Activated T-cell treated with anti-CD3 and anti-CD28 coated beads, Interleukin-2, amount 50 U/mL, for 4 hours (primary cell): ENCODE results near the gene ZNF668. TPM values are rescaled to one million over a fixed set of nuclear protein-coding genes. Genes with fewer than 3 reads are reported as not detected.
"Not testable (repeated sequence)": the region's sequence is repeated elsewhere in the genome, so short reads cannot be mapped to it uniquely, and the experiment has no call there.

Experiments used
- ATAC-seq, 2 donors: fragments of 200-7000 bp; cut with Tn5 transposase; one replicate each; pipeline ENCODE4 v1.10.0; 2021
- DNase-seq: peaks from one replicate; pipeline ENCODE4 v3.0.0-alpha.2; 2020
- H3K27me3 Mint-ChIP-seq: one replicate; pipeline ENCODE4 v1.8.0; 2021; ENCODE audit warnings: low read depth, mixed read lengths
- H3K36me3 Mint-ChIP-seq: one replicate; pipeline ENCODE4 v1.8.0; 2022; ENCODE audit warnings: mixed read lengths; ENCODE audit not compliant: insufficient read depth
- H3K4me1 Mint-ChIP-seq: one replicate; pipeline ENCODE4 v1.8.0; 2021; ENCODE audit warnings: low read depth, mixed read lengths
- H3K4me3 Mint-ChIP-seq: one replicate; pipeline ENCODE4 v1.8.0; 2021; ENCODE audit warnings: mild to moderate bottlenecking, moderate library complexity, mixed read lengths
- H3K9me3 Mint-ChIP-seq: one replicate; pipeline ENCODE4 v1.8.0; 2021; ENCODE audit warnings: mixed read lengths
- total RNA-seq, 3 donors: library from RNA; stranded (reverse); gene quantifications; one replicate each; pipeline ENCODE4 v1.2.1, GENCODE V29; 2021

ZNF668 gene
- total RNA-seq, 3 donors from 2014 or later, result 18.1 to 19.4 (median 19.2) TPM

DNA sequence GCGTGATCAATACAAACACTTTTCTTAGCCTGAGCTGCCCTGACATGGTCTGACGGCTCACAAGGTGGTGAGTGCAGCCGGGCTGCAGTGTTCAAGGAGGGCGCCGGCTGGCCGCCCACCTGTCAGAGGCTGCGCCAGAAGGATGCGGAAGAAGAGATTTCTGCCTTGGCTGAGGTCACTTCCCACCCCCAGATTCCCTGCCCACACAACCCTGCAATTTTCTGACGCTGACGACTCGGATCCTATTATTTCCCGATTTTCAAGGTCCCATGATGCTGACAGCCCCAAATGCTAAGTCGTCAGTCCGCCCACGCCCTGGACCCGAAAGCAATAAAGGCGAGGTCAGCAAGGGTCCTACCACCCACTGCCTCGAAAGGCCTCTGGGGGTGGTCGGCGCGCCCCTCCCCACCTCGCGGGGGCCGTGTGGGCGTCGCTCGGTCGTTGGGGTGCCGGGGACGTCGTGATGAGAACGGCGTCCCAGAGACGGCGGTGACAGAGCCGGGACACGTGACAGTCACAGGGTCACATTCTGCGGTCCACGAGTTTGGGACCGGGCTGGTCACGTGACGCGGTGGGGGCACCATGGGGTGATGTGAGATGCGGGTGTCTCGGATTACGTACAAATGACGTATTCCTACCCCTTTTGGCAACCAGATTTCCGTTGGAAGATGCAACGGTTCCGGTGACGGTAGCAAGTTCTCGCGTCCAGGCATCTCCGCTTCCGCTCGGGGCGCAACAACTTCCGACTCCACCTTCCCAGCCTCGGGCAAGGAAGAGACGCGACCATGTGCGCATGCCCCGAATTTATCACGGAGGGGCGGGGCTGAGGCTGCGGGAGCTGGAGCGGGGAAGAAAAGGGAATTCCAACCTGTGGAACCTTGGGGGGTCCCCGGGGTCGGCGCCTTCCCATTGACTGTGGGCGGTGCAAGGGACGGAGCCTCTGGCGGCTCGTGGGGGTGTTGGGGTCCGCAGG, 41.0 kb downstream of the ZNF668 start, which contains the start of gene STX4:
TSS of gene STX4 (plus strand) at position 823 of the 973 bp plus-strand sequence. CDS start 248 bp downstream, outside the sequence.
- ATAC-seq, result peak; percentile 84
- no peaks in the 10 kb centered on the region for H3K9me3 Mint-ChIP-seq
- H3K27me3 Mint-ChIP-seq, result no peaks in the 10 kb centered on the region

DNA sequence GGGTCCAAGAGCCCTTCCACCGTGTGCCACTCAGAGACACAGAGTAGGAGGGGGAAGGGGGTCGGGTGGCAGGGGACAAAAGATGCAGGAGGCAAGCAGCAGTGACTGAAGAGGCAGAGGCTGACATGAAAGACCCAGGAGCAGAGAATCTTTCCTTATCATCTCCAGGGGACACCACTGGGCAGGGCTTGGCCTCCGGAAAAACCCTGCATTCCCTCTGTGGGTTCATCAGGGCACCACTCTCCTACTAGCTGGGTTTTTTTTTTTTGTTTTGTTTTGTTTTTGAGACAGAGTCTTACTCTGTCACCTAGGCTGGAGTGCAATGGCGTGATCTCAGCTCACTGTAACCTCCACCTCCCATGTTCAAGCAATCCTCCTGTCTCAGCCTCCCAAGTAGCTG, 42.8 kb downstream of the ZNF668 start:
- no peaks in the 10 kb centered on the region for H3K9me3 Mint-ChIP-seq
- peaks cover 5% of the 10 kb centered on the region for H3K36me3 Mint-ChIP-seq
- H3K4me3 Mint-ChIP-seq, result no peak overlapping the region
- no peaks in the 10 kb centered on the region for H3K27me3 Mint-ChIP-seq
- DNase-seq (no peak), ATAC-seq (no peak)
- H3K4me1 Mint-ChIP-seq, result peaks cover 21% of the 10 kb centered on the region

More for the DNA sequence above, 41.0 kb downstream of the ZNF668 start, which contains the start of gene STX4:
- peaks cover 11% of the 10 kb centered on the region for H3K36me3 Mint-ChIP-seq
- DNase-seq, result peak; percentile 95
- peaks cover 23% of the 10 kb centered on the region for H3K4me1 Mint-ChIP-seq
- peak within 1 kb of the TSS; percentile 95 for H3K4me3 Mint-ChIP-seq

DNA sequence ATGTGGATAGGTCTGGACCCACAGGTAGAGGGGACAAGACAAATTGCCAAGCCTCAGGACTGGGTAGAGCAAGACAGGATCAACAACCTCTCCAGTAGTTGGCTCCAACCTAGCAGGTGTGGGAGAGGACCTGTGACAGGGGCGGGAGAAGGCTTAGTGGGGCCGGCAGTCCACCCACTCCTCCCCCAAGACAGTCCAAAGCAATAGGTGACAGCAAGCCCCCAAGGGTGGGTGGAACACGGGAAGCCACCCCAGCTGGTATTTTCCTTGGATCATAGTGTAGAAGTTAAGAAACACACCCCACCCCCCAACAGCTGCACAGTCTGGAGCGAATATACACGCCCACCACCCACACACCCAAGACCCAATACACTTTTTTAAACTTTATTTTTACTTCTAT, 44.8 kb downstream of the ZNF668 start:
- peaks cover 1% of the 10 kb centered on the region for H3K36me3 Mint-ChIP-seq
- no peak for DNase-seq
- H3K27me3 Mint-ChIP-seq, result no peaks in the 10 kb centered on the region
- H3K9me3 Mint-ChIP-seq, result no peaks in the 10 kb centered on the region
- ATAC-seq, result no peak
- H3K4me1 Mint-ChIP-seq, result peaks cover 10% of the 10 kb centered on the region
- H3K4me3 Mint-ChIP-seq, result no peak overlapping the region

DNA sequence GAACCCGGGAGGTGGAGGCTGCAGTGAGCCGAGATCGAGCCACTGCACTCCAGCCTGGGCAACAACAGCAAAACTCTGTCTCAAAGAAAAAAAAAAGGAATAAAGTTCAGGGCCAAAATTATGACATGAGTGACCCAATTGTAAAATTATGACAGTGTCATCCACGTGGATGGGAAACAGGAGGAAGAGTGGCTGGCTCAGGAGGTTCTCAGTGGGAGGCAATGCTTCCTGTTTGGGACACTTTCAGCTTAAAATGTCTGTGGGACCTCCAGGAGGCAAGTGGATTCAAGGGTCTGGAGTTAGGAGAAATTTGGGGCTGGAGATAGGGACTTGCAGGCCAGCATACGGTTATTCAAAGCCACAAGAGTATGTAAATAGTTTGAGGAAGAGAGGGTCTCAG, 48.7 kb downstream of the ZNF668 start:
- no peaks in the 10 kb centered on the region for H3K9me3 Mint-ChIP-seq
- no peaks in the 10 kb centered on the region for H3K36me3 Mint-ChIP-seq
- H3K4me3 Mint-ChIP-seq, result no peak overlapping the region
- H3K4me1 Mint-ChIP-seq, result no peaks in the 10 kb centered on the region
- ATAC-seq (no peak), DNase-seq (no peak)
- H3K27me3 Mint-ChIP-seq, result no peaks in the 10 kb centered on the region

DNA sequence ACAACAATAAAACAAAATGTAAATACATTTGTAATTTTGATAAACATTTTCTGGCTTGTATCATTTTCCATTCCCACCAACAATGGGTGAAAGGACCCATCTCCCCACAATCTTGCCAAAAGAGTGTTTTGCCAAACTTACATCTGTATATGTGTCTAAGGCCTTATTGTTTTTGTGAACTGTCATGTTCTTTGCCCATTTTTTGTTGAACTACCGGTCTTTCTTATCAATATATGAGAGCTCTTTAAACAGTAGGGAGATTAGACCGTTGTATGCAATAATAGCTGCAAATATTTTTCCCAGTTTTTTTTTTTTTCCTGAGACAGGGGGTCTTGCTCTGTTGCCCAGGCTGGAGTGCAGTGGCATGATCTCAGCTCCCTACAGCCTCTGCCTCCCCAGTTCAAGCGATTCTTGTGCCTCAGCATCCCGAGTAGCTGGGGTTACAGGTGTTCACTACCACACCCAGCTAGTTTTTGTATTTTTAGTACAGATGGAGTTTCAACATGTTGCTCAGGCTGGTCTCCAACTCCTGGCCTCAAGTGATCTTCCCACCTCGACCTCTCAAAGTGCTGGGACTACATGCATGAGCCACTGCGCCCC, 50.3 kb downstream of the ZNF668 start:
- no peaks in the 10 kb centered on the region for H3K27me3 Mint-ChIP-seq
- H3K4me1 Mint-ChIP-seq, result no peaks in the 10 kb centered on the region
- no peaks in the 10 kb centered on the region for H3K36me3 Mint-ChIP-seq
- H3K9me3 Mint-ChIP-seq, result no peaks in the 10 kb centered on the region
- DNase-seq, result no peak
- no peak overlapping the region for H3K4me3 Mint-ChIP-seq
- ATAC-seq, result no peak

DNA sequence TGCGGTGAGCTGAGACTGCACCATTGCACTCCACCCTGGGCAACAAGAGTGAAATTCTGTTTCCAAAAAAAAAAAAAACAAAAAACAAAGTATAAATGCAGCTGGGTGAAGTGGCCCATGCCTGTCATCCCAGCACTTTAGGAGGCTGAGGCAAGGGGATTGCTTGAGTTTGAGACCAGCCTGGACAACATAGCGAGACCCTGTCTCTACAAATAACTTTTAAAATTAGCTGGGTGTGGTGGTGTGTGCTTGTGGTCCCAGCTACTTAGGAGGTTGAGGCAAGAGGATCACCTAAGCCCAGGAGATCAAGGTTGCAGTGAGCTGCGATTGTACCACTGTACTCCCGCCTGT, 50.8 kb downstream of the ZNF668 start:
- no peak for DNase-seq
- H3K4me3 Mint-ChIP-seq, result no peak overlapping the region
- H3K9me3 Mint-ChIP-seq, result no peaks in the 10 kb centered on the region
- no peaks in the 10 kb centered on the region for H3K36me3 Mint-ChIP-seq
- ATAC-seq, result no peak
- peaks cover 2% of the 10 kb centered on the region for H3K27me3 Mint-ChIP-seq
- no peaks in the 10 kb centered on the region for H3K4me1 Mint-ChIP-seq

DNA sequence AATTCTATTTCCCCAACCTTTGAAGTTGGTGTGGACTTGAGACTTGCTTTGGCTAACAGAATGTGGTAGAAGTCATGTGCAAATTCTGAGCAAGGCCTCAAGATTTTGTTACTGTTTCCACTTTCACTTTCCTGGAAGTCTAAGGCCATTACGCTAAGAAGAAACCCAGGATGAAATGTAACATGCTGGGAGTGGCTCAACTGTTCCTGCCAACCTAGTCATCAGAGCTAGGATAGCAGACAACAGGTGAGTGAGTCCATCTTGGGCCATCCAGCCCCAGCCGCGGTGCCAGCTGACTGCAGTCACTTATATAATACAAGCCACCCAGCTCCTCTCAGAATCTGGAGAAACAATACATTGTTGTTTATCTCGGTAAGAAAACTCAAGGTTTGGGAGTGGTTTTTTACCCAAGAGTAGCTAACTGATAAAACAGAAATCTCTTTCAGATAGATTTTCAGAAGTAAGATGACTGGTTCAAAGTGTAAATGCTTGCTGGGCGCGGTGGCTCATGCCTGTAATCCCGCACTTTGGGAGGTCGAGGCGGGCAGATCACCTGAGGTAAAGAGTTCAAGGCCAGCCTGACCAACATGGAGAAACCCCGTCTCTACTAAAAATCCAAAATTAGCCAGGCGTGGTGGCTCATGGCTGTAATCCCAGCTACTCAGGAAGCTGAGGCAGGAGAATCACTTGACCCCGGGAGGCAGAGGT, 51.3 kb downstream of the ZNF668 start:
- Mint-ChIP-seq H3K27me3 (peaks cover 3% of the 10 kb centered on the region), H3K4me1 (no peaks in the 10 kb centered on the region), H3K9me3 (no peaks in the 10 kb centered on the region), H3K4me3 (no peak overlapping the region), H3K36me3 (no peaks in the 10 kb centered on the region)
- no peak for ATAC-seq
- DNase-seq, result no peak

DNA sequence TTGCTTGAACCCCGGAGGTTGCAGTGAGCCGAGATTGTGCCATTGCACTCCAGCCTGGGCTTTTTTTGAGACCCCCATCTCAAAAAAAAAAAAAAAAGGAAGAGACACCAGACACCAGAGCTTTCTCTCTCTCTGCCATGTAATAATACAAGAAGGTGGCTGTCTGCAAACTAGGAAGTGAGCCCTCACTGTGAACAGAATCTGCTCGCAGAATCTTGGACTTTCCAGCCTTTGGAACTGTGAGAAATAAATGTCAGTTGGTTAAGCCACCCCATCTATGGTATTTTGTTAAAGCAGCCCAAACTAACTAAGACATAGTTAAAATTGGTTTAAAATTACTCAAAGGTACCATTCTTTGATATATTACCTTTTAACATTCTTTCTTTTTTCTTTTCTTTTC, 53.5 kb downstream of the ZNF668 start:
- Mint-ChIP-seq H3K4me3 (no peak overlapping the region), H3K4me1 (no peaks in the 10 kb centered on the region), H3K27me3 (peaks cover 6% of the 10 kb centered on the region), H3K9me3 (no peaks in the 10 kb centered on the region), H3K36me3 (no peaks in the 10 kb centered on the region)
- ATAC-seq, result no peak
- DNase-seq, result no peak

DNA sequence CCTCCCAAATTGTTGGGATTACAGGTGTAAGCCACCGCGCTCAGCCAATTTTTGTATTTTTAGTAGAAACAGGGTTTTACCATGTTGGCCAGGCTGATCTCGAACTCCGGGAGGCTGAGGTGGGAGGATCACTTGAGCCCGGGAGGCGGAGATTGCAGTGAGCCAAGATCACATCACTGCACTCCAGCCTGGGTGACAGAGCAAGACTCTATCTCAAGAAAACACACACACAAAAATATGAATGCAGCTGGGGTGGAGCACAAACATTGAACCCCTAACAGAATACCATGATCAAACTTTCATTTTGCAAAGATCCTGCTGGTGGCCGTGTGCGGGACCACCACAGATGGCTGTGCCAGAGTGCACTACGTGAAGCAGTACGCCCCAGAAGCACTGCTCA, 56.3 kb downstream of the ZNF668 start:
- not testable (repeated sequence) for ATAC-seq, H3K4me1 Mint-ChIP-seq, DNase-seq, H3K9me3 Mint-ChIP-seq, H3K4me3 Mint-ChIP-seq, H3K36me3 Mint-ChIP-seq
- H3K27me3 Mint-ChIP-seq, result peaks cover 21% of the 10 kb centered on the region

DNA sequence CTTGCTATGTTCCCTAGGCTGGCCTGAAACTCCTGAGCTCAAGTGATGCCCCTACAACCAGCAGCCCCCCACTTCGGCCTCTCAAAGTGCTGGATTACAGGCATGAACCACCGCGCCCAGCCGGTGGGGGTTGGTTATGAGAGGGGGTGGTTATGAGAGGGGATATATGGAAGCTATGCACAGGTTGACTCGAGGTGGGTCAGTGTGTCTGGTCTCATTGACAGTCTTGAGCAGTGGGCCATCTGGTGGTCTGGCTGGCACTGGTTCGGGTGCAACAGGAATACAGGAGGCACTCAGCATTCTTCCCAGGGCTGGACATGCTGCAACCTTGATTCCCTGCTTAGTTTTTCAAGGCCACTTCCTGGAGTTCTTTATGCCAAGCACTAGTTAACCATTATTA, 58.0 kb downstream of the ZNF668 start:
- Mint-ChIP-seq H3K36me3 (no peaks in the 10 kb centered on the region), H3K4me3 (no peak overlapping the region), H3K9me3 (no peaks in the 10 kb centered on the region), H3K4me1 (peaks cover 7% of the 10 kb centered on the region), H3K27me3 (peaks cover 34% of the 10 kb centered on the region)
- no peak for ATAC-seq
- no peak for DNase-seq

DNA sequence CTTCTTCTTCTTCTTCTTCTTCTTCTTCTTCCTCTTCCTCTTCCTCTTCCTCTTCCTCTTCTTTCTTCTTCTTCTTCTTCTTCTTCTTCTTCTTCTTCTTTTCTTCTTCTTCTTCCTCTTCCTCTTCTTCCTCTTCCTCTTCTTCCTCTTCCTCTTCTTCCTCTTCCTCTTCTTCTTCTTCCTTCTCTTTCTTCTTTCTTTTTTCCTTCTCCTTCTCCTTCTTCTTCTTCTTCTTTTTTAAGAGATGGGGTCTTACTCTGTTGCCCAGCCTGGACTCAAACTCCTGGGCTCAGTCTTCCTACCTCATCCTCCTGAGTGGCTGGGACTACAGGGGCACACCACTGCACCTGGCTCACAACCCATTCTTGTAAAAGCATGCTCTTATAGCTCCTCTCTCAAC, 60.7 kb downstream of the ZNF668 start:
- not testable (repeated sequence) for DNase-seq, H3K9me3 Mint-ChIP-seq, H3K36me3 Mint-ChIP-seq, H3K4me3 Mint-ChIP-seq, ATAC-seq
- H3K4me1 Mint-ChIP-seq, result peaks cover 14% of the 10 kb centered on the region
- H3K27me3 Mint-ChIP-seq, result peaks cover 40% of the 10 kb centered on the region

DNA sequence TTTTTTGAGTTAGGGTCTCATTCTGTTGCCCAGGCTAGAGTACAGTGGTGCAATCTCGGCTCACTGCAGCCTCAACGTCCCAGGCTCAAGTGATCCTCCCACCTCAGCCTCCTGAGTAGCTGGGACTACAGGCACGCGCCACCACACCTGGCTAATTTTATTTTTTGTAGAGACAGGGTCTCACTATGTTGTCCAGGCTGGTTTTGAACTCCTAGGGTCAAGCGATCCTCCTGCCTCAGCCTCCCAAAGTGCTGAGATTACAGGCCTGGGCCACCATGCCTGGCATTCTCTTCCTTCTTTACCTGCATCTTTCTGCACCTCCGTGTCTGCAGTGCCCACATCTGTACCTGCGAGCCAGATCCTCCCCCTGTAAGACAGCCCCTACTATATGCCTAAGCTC, 62.2 kb downstream of the ZNF668 start:
- peak overlapping the region; percentile 39 for H3K4me3 Mint-ChIP-seq
- H3K9me3 Mint-ChIP-seq, ATAC-seq, H3K36me3 Mint-ChIP-seq, DNase-seq: not testable (repeated sequence)
- peaks cover 14% of the 10 kb centered on the region for H3K4me1 Mint-ChIP-seq
- H3K27me3 Mint-ChIP-seq, result peaks cover 38% of the 10 kb centered on the region
